GM12878 (cell line): ENCODE measurements around the gene WFDC6. TPM values are rescaled to one million over a fixed set of nuclear protein-coding genes. Genes with fewer than 3 reads are reported as not detected.
"Not testable (repeated sequence)": the region's sequence is repeated elsewhere in the genome, so short reads cannot be mapped to it uniquely, and the experiment has no call there.

Source experiments
- ATAC-seq: fragments of 200-7000 bp; cut with Tn5 transposase; 3 replicates; pipeline ENCODE4 v1.9.1; 2020; ENCODE audit warnings: mild to moderate bottlenecking, moderate library complexity
- BruUV-seq: library from RNA; stranded (reverse); fragments of 400-500 nt; replicated peaks from 2 replicates; lab custom pipeline; 2021; lab: Mats Ljungman, UMichigan
- CTCF ChIA-PET: fragments of 300-600 bp; sonication (Branson Sonifier 250); formaldehyde crosslinking; extraction: SDS; loops from one replicate; lab custom pipeline; 2021; ENCODE audit warnings: inconsistent platforms; lab: Yijun Ruan, JAX
- POLR2A ChIA-PET: fragments of 350-600 bp; formaldehyde crosslinking; extraction: SDS; loops from one replicate; lab custom pipeline; 2021; ENCODE audit warnings: inconsistent platforms; lab: Charles Lee
- RAD21 ChIA-PET: fragments of 300-600 bp; sonication (Branson Sonifier 250); formaldehyde crosslinking; loops from one replicate; lab custom pipeline; 2023; ENCODE audit warnings: antibody characterized with exemption; ENCODE audit not compliant: unreplicated experiment; lab: Charles Lee
- SMC1A ChIA-PET: fragments of 300-600 bp; sonication (Branson Sonifier 250); formaldehyde crosslinking; loops from one replicate; lab custom pipeline; 2023; ENCODE audit not compliant: unreplicated experiment, uncharacterized antibody; lab: Charles Lee
- DNase-seq: peaks from one replicate; pipeline ENCODE4 v3.0.0-alpha.2; 2011; ENCODE audit warnings: low read depth, low spot score
- FAIRE-seq: peaks from 3 replicates; lab custom pipeline; 2011; peaks lifted over from hg19 to GRCh38; lab: Jason Lieb, UNC
- H2AFZ ChIP-seq: 2 replicates; pipeline ENCODE4 v1.6.0; 2011; ENCODE audit warnings: low read depth, low read length, control low read depth; ENCODE audit not compliant: control insufficient read depth
- H3K27ac ChIP-seq: 2 replicates; pipeline ENCODE4 v1.5.1; 2011; ENCODE audit warnings: control low read depth; ENCODE audit not compliant: control insufficient read depth, insufficient read depth
- H3K27me3 ChIP-seq, 2 experiments: replicated peaks in 1 of 2; 2 replicates each; pipeline versions ENCODE4 v1.6.0 to v1.6.1; 2011; ENCODE audit warnings: low read length in 1 of 2; ENCODE audit not compliant: control insufficient read depth in 2 of 2, insufficient read depth in 2 of 2
- H3K36me3 ChIP-seq, 2 experiments: 2 replicates each; pipeline ENCODE4 v1.5.1; 2011; ENCODE audit warnings: low read length in 1 of 2; ENCODE audit not compliant: control insufficient read depth in 2 of 2, insufficient read depth in 2 of 2
- H3K4me1 ChIP-seq: 2 replicates; pipeline ENCODE4 v1.6.1; 2011; ENCODE audit warnings: mild to moderate bottlenecking, low read length, moderate library complexity, mixed read lengths; ENCODE audit not compliant: control insufficient read depth, insufficient read depth
- H3K4me2 ChIP-seq: 2 replicates; pipeline ENCODE4 v1.6.0; 2011; ENCODE audit warnings: control low read depth; ENCODE audit not compliant: control insufficient read depth, insufficient read depth
- H3K4me3 ChIP-seq: fragments of 200-600 bp; sonication (generic); 2 replicates; pipeline ENCODE4 v1.5.1; 2016
- H3K79me2 ChIP-seq: 2 replicates; pipeline ENCODE4 v1.6.0; 2011; ENCODE audit warnings: low read length; ENCODE audit not compliant: control insufficient read depth, insufficient read depth
- H3K9ac ChIP-seq: 2 replicates; pipeline ENCODE4 v1.8.0; 2011; ENCODE audit warnings: low read length, control low read depth, mixed read lengths; ENCODE audit not compliant: control insufficient read depth, insufficient read depth
- H3K9me3 ChIP-seq: replicated peaks from 3 replicates; pipeline ENCODE4 v1.5.1; 2011; ENCODE audit warnings: mild to moderate bottlenecking, low read length; ENCODE audit not compliant: control insufficient read depth, insufficient read depth
- H4K20me1 ChIP-seq: 2 replicates; pipeline ENCODE4 v1.6.0; 2011; ENCODE audit not compliant: control insufficient read depth, insufficient read depth
- E2F4 ChIP-seq: IDR thresholded peaks from 2 replicates; pipeline ENCODE4 v1.6.1; 2012; ENCODE audit warnings: low read depth, low read length, improper control_type of control experiment
- PAX5 ChIP-seq: IDR thresholded peaks from 2 replicates; pipeline ENCODE4 v1.6.1; 2011; ENCODE audit warnings: low read depth, low read length, borderline replicate concordance
- RCOR1 ChIP-seq: conservative IDR thresholded peaks from 2 replicates; pipeline ENCODE4 v1.6.1; 2012; ENCODE audit warnings: low read depth, low read length, improper control_type of control experiment
- RUNX3 ChIP-seq: IDR thresholded peaks from 2 replicates; pipeline ENCODE4 v1.6.1; 2012; ENCODE audit warnings: low read length, inconsistent platforms
- SMARCA5 ChIP-seq: fragments of 450-650 bp; IDR thresholded peaks from 2 replicates; pipeline ENCODE4 v1.6.1; 2017; ENCODE audit warnings: mild to moderate bottlenecking
- SRF ChIP-seq, 2 experiments: IDR thresholded peaks; 2 replicates each; pipeline ENCODE4 v1.6.1; 2011; ENCODE audit warnings: low read depth in 2 of 2, low read length in 2 of 2, mild to moderate bottlenecking in 1 of 2, moderate library complexity in 1 of 2
- SUPT20H ChIP-seq: IDR thresholded peaks from 2 replicates; pipeline ENCODE4 v1.6.1; 2011; ENCODE audit warnings: low read depth, mild to moderate bottlenecking, low read length, moderate library complexity, borderline replicate concordance; ENCODE audit not compliant: control insufficient read depth
- WGBS: methylation state at CpG from one replicate; pipeline ENCODE4 v1.1.6; 2016; ENCODE audit warnings: low lambda C conversion rate; ENCODE audit not compliant: insufficient replicate concordance, insufficient coverage; ENCODE audit errors: missing lambda C conversion rate; 5-methylcytosine and 5-hydroxymethylcytosine counted together
- in situ Hi-C: fragments of 300-500 bp; cut with MboI; formaldehyde crosslinking; loops from 9 replicates; pipeline ENCODE4 v1.14.3; 2018; ENCODE audit warnings: mixed read lengths
- intact Hi-C: fragments of 100-400 bp; cut with micrococcal nuclease; formaldehyde crosslinking; loops from one replicate; pipeline ENCODE4 v1.14.2; 2022; ENCODE audit not compliant: unreplicated experiment
- polyA plus RNA-seq, 11 experiments: library from polyadenylated mRNA; depleted of rRNA in 4 of 11; unstranded in 6 of 11; stranded (reverse) in 5 of 11; fragments of >200 nt; fragmentation: Nextera tagmentation in 4 of 11; fragmentation: Illumina TruSeq in 1 of 11; extraction: Ambion mirVana in 4 of 11; extraction: Trizol in 1 of 11; gene quantifications; 1 replicate in 1 of 11; 2 replicates in 10 of 11; pipeline versions ENCODE4 v1.2.1 to v1.2.3, GENCODE V29; 2011 to 2016; ENCODE audit warnings: inconsistent platforms in 2 of 11, missing spikeins in 2 of 11, low read depth in 1 of 11
- total RNA-seq, 4 experiments: library from RNA; depleted of rRNA in 3 of 4; stranded (reverse); fragments of >200 nt in 3 of 4; fragmentation: Illumina TruSeq in 1 of 4; extraction: Trizol in 1 of 4; gene quantifications; 2 replicates each; pipeline versions ENCODE4 v1.2.1 to v1.2.3, GENCODE V29; 2013 to 2021

Gene WFDC6
- total and polyA plus RNA-seq, 10 of the 15 experiments (the other 5 are each of a cell fraction or from before 2014, with no cell fraction given) = not detected

- TF ChIP-seq E2F4 = no peak
- no peak for TF ChIP-seq RUNX3
- no peak for TF ChIP-seq SUPT20H
- no peak for TF ChIP-seq SMARCA5
- no peak for TF ChIP-seq RCOR1
- TF ChIP-seq PAX5 = no peak
- no peak for TF ChIP-seq SRF (IDR thresholded peaks at IDR 0.05; ENCODE audit: low read depth in 2 of 2, low read length in 2 of 2)
- TF ChIP-seq, all 136 proteins: peak for 0
Observed at GRCh38 chr20:45588800-45589199, 49.5 kb upstream of the WFDC6 start (continued).

GRCh38 chr20:45585986-45586385, 46.7 kb upstream of the WFDC6 start:
- H3K9me3 ChIP-seq, RAD21 ChIA-PET, H3K4me2 ChIP-seq, H3K36me3 ChIP-seq, in situ Hi-C loops, H4K20me1 ChIP-seq, H3K9ac ChIP-seq, H3K4me1 ChIP-seq, H3K4me3 ChIP-seq, CTCF ChIA-PET, H3K27ac ChIP-seq, H2AFZ ChIP-seq, BruUV-seq, ATAC-seq, H3K79me2 ChIP-seq, intact Hi-C loops, H3K27me3 ChIP-seq, SMC1A ChIA-PET, DNase-seq, POLR2A ChIA-PET, FAIRE-seq: not testable (repeated sequence)
- WGBS = 39% methylated on average over 5 of the region's 5 CpGs

GRCh38 chr20:45584294-45584693, 45.0 kb upstream of the WFDC6 start:
- POLR2A ChIA-PET, H3K27me3 ChIP-seq, H4K20me1 ChIP-seq, H2AFZ ChIP-seq, H3K9ac ChIP-seq, intact Hi-C loops, H3K4me3 ChIP-seq, H3K36me3 ChIP-seq, BruUV-seq, H3K27ac ChIP-seq, DNase-seq, H3K79me2 ChIP-seq, in situ Hi-C loops, H3K4me1 ChIP-seq, SMC1A ChIA-PET, FAIRE-seq, H3K9me3 ChIP-seq, RAD21 ChIA-PET, H3K4me2 ChIP-seq, ATAC-seq: not testable (repeated sequence)
- WGBS = 52% methylated on average over 5 of the region's 5 CpGs
- CTCF ChIA-PET = interaction anchor here (1.1 kb wide), 1 partner anchor 10 kb away, joined by 3 read pairs; no protein-coding TSS in a partner anchor
